Measurements from ENCODE around the gene SMARCA1. TPM values are rescaled to one million over a fixed set of nuclear protein-coding genes. Genes with fewer than 3 reads are reported as not detected.
A peak's percentile ranks its signal among the peaks of the same experiment; 100 is the strongest.

Gene SMARCA1
- total and polyA plus RNA-seq, 2 of the 13 experiments (the other 11 are each of a cell fraction or from before 2014, with no cell fraction given) = 97.7 to 145 TPM

DNA sequence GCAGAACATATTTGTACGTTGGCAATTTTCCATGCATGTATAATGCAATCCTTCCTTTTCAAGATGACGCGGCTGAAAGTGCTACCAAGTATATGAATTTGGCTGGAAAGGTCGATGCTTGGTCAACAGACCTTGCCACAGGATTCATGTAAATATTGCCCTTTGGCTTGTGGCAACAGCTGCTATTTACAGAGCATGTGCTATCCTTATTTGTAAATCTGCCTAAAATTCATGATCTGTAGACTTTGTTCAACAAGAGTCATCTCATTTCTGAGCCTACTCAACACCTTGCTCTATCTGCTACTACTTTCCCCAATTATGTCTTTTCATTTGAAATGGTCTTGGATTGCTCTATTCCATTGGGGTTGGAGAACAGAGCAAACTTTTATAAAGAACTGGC, 1.9 kb upstream of the SMARCA1 start (continued):
- no peak for TF ChIP-seq SP4 (CRISPR knock-in tag; IDR thresholded peaks at IDR 0.05)
- TF ChIP-seq YEATS2 (CRISPR knock-in tag; IDR thresholded peaks at IDR 0.05; ENCODE audit: borderline replicate concordance) = 0 out of 2 replicates have a peak, but pooled peaks have one; percentile 43
- TF ChIP-seq, protein P1, sequence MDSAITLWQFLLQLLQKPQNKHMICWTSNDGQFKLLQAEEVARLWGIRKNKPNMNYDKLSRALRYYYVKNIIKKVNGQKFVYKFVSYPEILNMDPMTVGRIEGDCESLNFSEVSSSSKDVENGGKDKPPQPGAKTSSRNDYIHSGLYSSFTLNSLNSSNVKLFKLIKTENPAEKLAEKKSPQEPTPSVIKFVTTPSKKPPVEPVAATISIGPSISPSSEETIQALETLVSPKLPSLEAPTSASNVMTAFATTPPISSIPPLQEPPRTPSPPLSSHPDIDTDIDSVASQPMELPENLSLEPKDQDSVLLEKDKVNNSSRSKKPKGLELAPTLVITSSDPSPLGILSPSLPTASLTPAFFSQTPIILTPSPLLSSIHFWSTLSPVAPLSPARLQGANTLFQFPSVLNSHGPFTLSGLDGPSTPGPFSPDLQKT (CRISPR knock-in tag; IDR thresholded peaks at IDR 0.05; ENCODE audit: borderline replicate concordance) = no peak
- no peak for TF ChIP-seq KLF9 (CRISPR knock-in tag; IDR thresholded peaks at IDR 0.05; ENCODE audit: low read depth)
- TF ChIP-seq DR1 (CRISPR knock-in tag; IDR thresholded peaks at IDR 0.05) = no peak
- TF ChIP-seq ZNF33B (CRISPR knock-in tag; IDR thresholded peaks at IDR 0.05) = no peak
- no peak for TF ChIP-seq POLR2AphosphoS2 (IDR thresholded peaks at IDR 0.05; ENCODE audit: low read depth, low read length)
- no peak for TF ChIP-seq ZNF460 (CRISPR knock-in tag; IDR thresholded peaks at IDR 0.05; ENCODE audit: borderline replicate concordance)
- TF ChIP-seq RFX5 (IDR thresholded peaks at IDR 0.05; ENCODE audit: low read depth, low read length) = no peak
- TF ChIP-seq TBL1XR1 (IDR thresholded peaks at IDR 0.05; ENCODE audit: borderline replicate concordance, low read length, partially characterized antibody) = peak; percentile 75
- TF ChIP-seq, protein P2, sequence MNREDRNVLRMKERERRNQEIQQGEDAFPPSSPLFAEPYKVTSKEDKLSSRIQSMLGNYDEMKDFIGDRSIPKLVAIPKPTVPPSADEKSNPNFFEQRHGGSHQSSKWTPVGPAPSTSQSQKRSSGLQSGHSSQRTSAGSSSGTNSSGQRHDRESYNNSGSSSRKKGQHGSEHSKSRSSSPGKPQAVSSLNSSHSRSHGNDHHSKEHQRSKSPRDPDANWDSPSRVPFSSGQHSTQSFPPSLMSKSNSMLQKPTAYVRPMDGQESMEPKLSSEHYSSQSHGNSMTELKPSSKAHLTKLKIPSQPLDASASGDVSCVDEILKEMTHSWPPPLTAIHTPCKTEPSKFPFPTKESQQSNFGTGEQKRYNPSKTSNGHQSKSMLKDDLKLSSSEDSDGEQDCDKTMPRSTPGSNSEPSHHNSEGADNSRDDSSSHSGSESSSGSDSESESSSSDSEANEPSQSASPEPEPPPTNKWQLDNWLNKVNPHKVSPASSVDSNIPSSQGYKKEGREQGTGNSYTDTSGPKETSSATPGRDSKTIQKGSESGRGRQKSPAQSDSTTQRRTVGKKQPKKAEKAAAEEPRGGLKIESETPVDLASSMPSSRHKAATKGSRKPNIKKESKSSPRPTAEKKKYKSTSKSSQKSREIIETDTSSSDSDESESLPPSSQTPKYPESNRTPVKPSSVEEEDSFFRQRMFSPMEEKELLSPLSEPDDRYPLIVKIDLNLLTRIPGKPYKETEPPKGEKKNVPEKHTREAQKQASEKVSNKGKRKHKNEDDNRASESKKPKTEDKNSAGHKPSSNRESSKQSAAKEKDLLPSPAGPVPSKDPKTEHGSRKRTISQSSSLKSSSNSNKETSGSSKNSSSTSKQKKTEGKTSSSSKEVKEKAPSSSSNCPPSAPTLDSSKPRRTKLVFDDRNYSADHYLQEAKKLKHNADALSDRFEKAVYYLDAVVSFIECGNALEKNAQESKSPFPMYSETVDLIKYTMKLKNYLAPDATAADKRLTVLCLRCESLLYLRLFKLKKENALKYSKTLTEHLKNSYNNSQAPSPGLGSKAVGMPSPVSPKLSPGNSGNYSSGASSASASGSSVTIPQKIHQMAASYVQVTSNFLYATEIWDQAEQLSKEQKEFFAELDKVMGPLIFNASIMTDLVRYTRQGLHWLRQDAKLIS (CRISPR knock-in tag; IDR thresholded peaks at IDR 0.05) = no peak
- no peak for TF ChIP-seq NRL (CRISPR knock-in tag; IDR thresholded peaks at IDR 0.05; ENCODE audit: borderline replicate concordance)
- TF ChIP-seq ZNF629 (CRISPR knock-in tag; conservative IDR thresholded peaks at IDR 0.05) = no peak
- TF ChIP-seq, protein P3, sequence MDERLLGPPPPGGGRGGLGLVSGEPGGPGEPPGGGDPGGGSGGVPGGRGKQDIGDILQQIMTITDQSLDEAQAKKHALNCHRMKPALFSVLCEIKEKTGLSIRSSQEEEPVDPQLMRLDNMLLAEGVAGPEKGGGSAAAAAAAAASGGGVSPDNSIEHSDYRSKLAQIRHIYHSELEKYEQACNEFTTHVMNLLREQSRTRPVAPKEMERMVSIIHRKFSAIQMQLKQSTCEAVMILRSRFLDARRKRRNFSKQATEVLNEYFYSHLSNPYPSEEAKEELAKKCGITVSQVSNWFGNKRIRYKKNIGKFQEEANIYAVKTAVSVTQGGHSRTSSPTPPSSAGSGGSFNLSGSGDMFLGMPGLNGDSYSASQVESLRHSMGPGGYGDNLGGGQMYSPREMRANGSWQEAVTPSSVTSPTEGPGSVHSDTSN (CRISPR knock-in tag; IDR thresholded peaks at IDR 0.05) = no peak
- peak; percentile 68; the same call in 1 of the 2 replicates for TF ChIP-seq CEBPB (IDR thresholded peaks at IDR 0.05; ENCODE audit: borderline replicate concordance, low read depth, low read length)
- TF ChIP-seq ZNF879 (CRISPR knock-in tag; IDR thresholded peaks at IDR 0.05) = no peak
- TF ChIP-seq ZNF644 (CRISPR knock-in tag; IDR thresholded peaks at IDR 0.05; ENCODE audit: low read depth) = 0 out of 2 replicates have a peak, but pooled peaks have one; percentile 33
- no peak for TF ChIP-seq ZMAT3 (CRISPR knock-in tag; conservative IDR thresholded peaks at IDR 0.05)
- no peak for TF ChIP-seq ZNF296 (CRISPR knock-in tag; conservative IDR thresholded peaks at IDR 0.05)
- TF ChIP-seq SNAPC2 (CRISPR knock-in tag; IDR thresholded peaks at IDR 0.05) = no peak
- TF ChIP-seq GATA4 (IDR thresholded peaks at IDR 0.05; ENCODE audit: borderline replicate concordance, low read depth) = peak; percentile 59; the same call in 1 of the 2 replicates
